LNCaP clone FGC (cell line): ENCODE results near the gene SKIC2.

Experiments used
- DNase-seq: peaks from one replicate; pipeline ENCODE4 v3.0.0-alpha.2; 2011; ENCODE audit warnings: low read depth
- H3K4me3 ChIP-seq: 2 replicates; pipeline ENCODE4 v1.5.1; 2011; ENCODE audit warnings: mild to moderate bottlenecking, low read depth, low read length, control low read depth
- TF ChIP-seq, protein P1 (sequence below): IDR thresholded peaks from 2 replicates; pipeline ENCODE4 v1.5.1; 2012; ENCODE audit warnings: mild to moderate bottlenecking; ENCODE audit not compliant: control insufficient read depth, insufficient read depth; ENCODE audit errors: extremely low read depth

SKIC2 gene

GRCh38 chr6:31965700-31966099 is 6.7 kb downstream of the SKIC2 start:
- no peak overlapping the region for H3K4me3 ChIP-seq
- no peak for DNase-seq
- TF ChIP-seq, protein P1, sequence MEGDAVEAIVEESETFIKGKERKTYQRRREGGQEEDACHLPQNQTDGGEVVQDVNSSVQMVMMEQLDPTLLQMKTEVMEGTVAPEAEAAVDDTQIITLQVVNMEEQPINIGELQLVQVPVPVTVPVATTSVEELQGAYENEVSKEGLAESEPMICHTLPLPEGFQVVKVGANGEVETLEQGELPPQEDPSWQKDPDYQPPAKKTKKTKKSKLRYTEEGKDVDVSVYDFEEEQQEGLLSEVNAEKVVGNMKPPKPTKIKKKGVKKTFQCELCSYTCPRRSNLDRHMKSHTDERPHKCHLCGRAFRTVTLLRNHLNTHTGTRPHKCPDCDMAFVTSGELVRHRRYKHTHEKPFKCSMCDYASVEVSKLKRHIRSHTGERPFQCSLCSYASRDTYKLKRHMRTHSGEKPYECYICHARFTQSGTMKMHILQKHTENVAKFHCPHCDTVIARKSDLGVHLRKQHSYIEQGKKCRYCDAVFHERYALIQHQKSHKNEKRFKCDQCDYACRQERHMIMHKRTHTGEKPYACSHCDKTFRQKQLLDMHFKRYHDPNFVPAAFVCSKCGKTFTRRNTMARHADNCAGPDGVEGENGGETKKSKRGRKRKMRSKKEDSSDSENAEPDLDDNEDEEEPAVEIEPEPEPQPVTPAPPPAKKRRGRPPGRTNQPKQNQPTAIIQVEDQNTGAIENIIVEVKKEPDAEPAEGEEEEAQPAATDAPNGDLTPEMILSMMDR, result no peak

GRCh38 chr6:31966506-31966905 is 7.5 kb downstream of the SKIC2 start:
- no peak for DNase-seq
- no peak overlapping the region for H3K4me3 ChIP-seq
- TF ChIP-seq, protein P1, result no peak

DNA sequence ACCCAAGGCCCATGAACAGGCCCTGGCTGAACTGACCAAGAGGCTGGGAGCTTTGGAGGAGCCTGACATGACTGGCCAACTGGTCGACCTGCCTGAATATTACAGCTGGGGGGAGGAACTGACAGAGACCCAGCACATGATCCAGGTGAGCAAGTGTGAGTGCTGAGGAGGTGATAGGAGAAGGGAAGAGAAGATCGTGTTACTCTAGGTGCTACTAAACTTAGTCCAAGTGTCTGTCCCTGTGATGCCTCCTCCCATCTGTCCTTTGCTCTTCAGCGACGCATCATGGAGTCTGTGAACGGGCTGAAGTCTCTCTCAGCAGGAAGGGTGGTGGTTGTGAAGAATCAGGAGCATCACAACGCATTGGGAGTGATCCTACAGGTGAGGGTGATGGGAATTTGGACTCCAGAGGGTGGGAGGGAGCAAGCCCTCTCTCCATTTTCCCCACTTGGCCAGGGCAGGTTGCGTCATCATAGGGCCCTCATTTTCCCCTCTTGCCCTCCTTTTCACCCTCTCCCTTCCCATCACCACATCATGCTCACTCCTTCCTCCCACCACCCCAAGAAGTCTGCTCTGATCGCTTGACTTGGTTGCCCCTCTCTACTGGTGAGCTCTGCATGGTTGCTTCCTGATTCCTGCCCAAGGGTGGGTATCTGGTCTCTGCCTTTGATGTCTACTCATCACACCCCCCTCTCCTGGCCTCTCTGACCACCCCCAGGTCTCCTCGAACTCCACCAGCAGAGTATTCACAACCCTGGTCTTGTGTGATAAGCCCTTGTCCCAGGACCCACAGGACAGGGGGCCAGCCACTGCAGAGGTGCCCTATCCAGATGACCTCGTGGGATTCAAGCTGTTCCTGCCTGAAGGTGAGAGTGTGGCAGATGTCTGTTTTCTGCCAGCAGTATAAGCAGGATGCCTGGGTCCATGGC is 8.3 kb downstream of the SKIC2 start:
- DNase-seq, result no peak
- TF ChIP-seq, protein P1, result no peak
- H3K4me3 ChIP-seq, result no peak overlapping the region

DNA sequence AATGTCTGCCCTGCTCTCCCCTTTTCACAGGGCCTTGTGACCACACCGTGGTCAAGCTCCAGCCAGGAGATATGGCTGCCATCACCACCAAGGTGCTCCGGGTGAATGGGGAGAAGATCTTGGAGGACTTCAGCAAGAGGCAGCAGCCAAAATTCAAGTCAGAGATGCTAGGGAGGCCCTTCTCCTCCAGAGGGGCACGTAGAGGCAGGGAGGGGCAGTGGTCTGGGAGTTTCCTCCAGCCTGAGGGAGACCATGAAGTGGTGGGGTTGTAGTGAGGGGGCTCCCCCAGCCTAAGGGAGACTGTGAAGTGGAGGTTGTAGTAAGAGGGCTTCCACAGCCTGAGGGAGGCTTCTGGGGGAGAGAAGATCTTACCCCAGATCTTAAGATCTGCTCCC is 8.9 kb downstream of the SKIC2 start:
- H3K4me3 ChIP-seq, result no peak overlapping the region
- DNase-seq, result no peak
- TF ChIP-seq, protein P1, result no peak

GRCh38 chr6:31968326-31968725 is 9.4 kb downstream of the SKIC2 start:
- no peak for DNase-seq
- no peak overlapping the region for H3K4me3 ChIP-seq
- TF ChIP-seq, protein P1, result no peak

GRCh38 chr6:31968791-31969711 is 10.1 kb downstream of the SKIC2 start:
- no peak for DNase-seq
- TF ChIP-seq, protein P1, result no peak
- H3K4me3 ChIP-seq, result no peak overlapping the region
